OCI-LY7 (cell line): Measurements from ENCODE around the gene RNPEPL1.

Source experiments
- EZH2phosphoT487 ChIP-seq: fragments of 200-600 bp; sonication (generic); IDR thresholded peaks from 2 replicates; pipeline ENCODE4 v1.6.1; 2018; ENCODE audit warnings: low read depth, borderline replicate concordance, mild to moderate bottlenecking, mixed run types, antibody characterized with exemption, low read length, moderate library complexity, mixed read lengths
- TF ChIP-seq, protein P1 (sequence below): fragments of 200-600 bp; sonication (generic); conservative IDR thresholded peaks from 2 replicates; pipeline ENCODE4 v1.5.1; 2014; ENCODE audit warnings: mild to moderate bottlenecking, antibody characterized with exemption, low read length, moderate library complexity, mixed read lengths

DNA sequence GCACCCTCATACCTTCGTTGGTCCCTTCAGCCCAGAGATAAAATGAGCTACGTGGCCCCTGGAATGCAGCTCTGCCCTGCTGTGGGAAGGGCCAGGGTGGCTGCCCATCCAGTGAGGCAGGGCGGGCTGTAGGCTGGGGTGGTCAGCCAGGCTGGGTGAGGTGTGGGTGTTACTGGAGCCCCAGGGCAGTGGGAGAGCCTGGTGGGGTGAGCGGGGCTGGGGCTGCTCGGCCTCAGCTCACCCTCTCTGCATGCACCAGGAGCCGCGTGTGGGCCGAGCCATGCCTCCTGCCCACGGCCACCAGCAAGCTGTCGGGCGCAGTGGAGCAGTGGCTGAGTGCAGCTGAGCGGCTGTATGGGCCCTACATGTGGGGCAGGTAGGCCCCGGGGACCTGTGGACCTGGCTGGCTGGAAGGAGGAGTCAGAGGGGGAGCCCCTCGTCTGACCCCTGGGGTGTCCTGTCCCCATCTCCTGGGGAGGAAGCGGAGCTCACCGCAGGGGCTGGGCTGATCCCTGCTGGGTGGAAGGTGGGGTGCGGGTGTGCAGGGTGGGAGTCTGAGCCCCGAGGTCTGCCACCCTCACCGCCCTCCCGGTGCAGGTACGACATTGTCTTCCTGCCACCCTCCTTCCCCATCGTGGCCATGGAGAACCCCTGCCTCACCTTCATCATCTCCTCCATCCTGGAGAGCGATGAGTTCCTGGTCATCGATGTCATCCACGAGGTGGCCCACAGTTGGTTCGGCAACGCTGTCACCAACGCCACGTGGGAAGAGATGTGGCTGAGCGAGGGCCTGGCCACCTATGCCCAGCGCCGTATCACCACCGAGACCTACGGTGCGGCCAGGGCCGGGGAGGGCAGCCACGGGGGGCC, 5.5 kb downstream of the RNPEPL1 start:
- TF ChIP-seq, protein P1, sequence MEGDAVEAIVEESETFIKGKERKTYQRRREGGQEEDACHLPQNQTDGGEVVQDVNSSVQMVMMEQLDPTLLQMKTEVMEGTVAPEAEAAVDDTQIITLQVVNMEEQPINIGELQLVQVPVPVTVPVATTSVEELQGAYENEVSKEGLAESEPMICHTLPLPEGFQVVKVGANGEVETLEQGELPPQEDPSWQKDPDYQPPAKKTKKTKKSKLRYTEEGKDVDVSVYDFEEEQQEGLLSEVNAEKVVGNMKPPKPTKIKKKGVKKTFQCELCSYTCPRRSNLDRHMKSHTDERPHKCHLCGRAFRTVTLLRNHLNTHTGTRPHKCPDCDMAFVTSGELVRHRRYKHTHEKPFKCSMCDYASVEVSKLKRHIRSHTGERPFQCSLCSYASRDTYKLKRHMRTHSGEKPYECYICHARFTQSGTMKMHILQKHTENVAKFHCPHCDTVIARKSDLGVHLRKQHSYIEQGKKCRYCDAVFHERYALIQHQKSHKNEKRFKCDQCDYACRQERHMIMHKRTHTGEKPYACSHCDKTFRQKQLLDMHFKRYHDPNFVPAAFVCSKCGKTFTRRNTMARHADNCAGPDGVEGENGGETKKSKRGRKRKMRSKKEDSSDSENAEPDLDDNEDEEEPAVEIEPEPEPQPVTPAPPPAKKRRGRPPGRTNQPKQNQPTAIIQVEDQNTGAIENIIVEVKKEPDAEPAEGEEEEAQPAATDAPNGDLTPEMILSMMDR: no peak
- TF ChIP-seq EZH2phosphoT487: no peak
